ENCODE measurements around the gene BID. TPM values are rescaled to one million over a fixed set of nuclear protein-coding genes. Genes with fewer than 3 reads are reported as not detected.
"Not testable (repeated sequence)": the region's sequence is repeated elsewhere in the genome, so short reads cannot be mapped to it uniquely, and the experiment has no call there.

BID gene
- total RNA-seq, 1 donor: 44.3 TPM

DNA sequence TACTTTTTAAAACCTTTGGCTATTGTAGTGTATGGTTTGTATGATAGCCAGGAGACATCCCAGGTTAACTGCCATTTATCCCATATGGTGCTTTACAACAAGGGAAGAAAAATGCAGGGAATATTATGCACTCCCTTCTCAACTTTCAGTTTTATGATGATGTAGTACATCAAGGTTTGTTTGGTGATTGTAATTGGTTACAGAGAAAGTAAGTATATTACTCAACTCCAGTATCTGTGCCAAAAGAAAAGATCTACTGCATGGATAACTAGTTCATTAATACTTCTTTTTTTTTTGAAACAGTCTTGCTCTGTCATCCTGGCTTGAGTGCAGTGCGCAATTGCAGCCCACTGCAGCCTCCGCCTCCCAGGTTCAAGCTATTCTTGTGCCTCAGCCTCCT is 70.5 kb downstream of the BID start:
- no peak overlapping the region for H3K4me3 ChIP-seq (ENCODE audit: low read length)
- no peaks in the 10 kb centered on the region for H3K27me3 ChIP-seq (ENCODE audit: insufficient read depth, low read length)
- H3K4me1 ChIP-seq (ENCODE audit: insufficient read depth, low read length): peaks cover 37% of the 10 kb centered on the region
- no peaks in the 10 kb centered on the region for H3K9me3 ChIP-seq (ENCODE audit: low read depth, low read length)

DNA sequence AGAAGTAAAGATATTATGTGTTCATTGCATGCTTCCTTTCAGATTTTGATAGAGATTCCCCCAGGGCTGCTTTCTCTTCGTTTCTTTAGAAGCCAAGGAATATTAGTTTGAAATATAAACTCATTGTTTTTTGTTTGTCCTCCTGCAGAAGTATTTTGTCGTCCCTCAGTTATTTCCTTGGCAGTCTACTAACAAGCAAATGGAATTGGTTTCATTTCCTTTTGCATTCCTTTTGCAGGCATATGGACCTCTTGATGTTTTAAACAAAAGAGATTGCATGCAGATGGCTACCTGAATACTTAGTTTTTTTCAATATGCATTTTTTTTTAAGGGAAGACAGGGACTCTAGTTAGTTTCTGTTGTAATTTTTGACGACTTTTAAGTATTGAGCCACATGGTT is 73.5 kb downstream of the BID start:
- Histone ChIP-seq H3K9me3 (ENCODE audit: low read depth, low read length) (no peaks in the 10 kb centered on the region), H3K27me3 (ENCODE audit: insufficient read depth, low read length) (no peaks in the 10 kb centered on the region), H3K4me3 (ENCODE audit: low read length) (no peak overlapping the region), H3K4me1 (ENCODE audit: insufficient read depth, low read length) (peaks cover 31% of the 10 kb centered on the region)

DNA sequence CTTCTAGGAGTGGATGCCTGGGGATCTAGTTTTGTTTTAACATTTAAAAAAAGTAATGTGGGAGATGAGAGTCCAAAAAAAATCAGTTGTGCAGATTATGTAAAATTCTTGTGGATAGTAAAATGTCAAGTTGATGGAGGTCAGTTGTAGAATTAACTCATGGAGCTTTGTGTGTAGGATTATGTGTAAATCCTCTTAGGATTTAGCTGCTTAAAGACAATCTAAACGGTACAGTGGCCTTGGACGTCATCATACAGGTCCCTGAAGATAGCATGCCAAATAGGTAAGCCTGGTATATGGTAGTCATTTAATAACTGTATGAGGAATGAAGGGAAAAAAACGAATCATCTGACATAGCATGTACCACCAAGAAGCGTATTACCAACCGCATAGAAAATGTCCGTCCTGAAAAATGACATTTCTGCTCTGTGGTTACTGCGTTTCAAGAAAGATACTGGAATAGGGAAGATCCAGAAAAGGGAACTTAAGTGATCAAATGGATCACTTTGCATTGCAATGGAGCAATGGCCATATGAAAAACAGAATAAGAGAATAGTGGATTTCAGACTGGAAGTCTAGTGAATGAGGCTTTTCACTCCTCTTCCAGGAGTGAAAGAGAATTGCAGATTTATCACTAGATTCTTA is 74.5 kb downstream of the BID start:
- Histone ChIP-seq H3K27me3 (ENCODE audit: insufficient read depth, low read length) (no peaks in the 10 kb centered on the region), H3K4me1 (ENCODE audit: insufficient read depth, low read length) (peaks cover 30% of the 10 kb centered on the region), H3K9me3 (ENCODE audit: low read depth, low read length) (no peaks in the 10 kb centered on the region), H3K4me3 (ENCODE audit: low read length) (no peak overlapping the region)

DNA sequence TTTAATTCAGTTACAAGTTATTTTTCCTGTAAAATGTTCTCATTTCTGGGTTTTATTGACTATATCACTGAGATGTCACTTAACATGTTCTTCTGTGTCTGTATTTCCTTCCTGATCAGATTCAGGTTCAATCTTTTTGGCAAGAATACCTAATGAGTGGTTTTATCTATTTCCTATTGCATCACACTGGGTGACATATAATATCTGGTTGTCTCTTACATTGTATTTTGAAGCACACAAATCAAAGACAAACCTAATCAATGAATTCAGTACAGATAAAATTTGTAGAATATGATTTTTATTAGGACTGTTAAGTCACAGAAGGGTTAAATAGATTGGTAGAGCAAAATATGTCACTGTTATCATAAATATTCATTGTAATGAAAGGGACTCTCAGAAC is 75.3 kb downstream of the BID start:
- no peak overlapping the region for H3K4me3 ChIP-seq (ENCODE audit: low read length)
- no peaks in the 10 kb centered on the region for H3K27me3 ChIP-seq (ENCODE audit: insufficient read depth, low read length)
- no peaks in the 10 kb centered on the region for H3K9me3 ChIP-seq (ENCODE audit: low read depth, low read length)
- peaks cover 32% of the 10 kb centered on the region for H3K4me1 ChIP-seq (ENCODE audit: insufficient read depth, low read length)

DNA sequence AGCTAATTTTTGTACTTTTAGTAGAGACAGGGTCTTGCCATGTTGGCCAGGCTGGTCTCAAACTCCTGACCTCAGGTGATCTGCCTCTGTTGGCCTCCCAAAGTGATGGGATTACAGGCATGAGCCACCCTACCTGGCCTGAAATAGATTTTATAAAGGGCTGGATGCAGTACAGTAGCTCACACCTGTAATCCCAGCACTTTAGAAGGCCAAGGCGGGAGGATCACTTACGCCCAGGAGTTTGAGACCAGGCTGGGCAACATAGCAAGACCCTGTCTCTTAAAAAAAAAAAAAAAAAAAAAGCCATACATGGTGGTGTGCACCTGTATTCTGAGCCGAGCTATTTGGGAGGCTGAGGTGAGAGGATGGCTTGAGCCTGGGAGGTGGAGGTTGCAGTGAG is 76.0 kb downstream of the BID start:
- H3K9me3 ChIP-seq (ENCODE audit: low read depth, low read length); H3K4me3 ChIP-seq (ENCODE audit: low read length); H3K27me3 ChIP-seq (ENCODE audit: insufficient read depth, low read length): not testable (repeated sequence)
- H3K4me1 ChIP-seq (ENCODE audit: insufficient read depth, low read length): peaks cover 32% of the 10 kb centered on the region

DNA sequence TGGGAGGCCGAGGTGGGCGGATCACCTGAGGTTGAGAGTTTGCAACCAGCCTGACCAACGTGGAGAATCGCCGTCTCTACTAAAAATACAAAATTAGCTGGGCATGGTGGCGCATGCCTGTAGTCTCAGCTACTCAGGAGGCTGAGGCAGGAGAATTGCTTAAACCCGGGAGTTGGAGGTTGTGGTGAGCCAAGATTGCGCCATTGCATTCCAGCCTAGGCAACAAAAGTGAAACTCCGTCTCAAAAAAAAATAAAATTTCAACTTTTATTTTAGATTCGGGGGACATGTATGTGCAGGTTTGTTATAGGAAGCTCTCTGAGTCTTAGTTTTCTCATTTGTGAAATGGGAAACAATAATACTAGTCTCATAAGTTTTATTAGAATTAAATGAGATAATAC is 77.1 kb downstream of the BID start:
- H3K4me1 ChIP-seq (ENCODE audit: insufficient read depth, low read length): peaks cover 32% of the 10 kb centered on the region
- not testable (repeated sequence) for H3K4me3 ChIP-seq (ENCODE audit: low read length); H3K27me3 ChIP-seq (ENCODE audit: insufficient read depth, low read length); H3K9me3 ChIP-seq (ENCODE audit: low read depth, low read length)

DNA sequence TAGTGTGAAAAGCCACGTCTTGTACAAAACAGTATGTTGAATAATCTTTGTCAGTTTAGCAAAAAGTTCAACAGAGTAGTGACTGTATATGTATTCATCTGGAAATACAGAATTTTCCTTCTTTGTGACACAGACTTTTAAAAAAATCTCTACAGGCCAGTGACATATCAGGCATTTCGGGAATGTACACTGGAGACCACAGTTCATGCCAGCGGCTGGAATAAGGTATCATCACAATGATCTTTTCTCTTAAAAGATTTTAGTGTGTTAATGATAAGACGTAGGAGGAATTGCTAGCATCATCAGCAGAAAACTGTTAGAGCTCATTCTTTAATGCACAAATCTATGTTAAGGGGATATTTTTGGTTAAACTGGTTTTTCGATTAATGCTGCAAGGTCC is 78.3 kb downstream of the BID start:
- H3K27me3 ChIP-seq (ENCODE audit: insufficient read depth, low read length): no peaks in the 10 kb centered on the region
- H3K9me3 ChIP-seq (ENCODE audit: low read depth, low read length): no peaks in the 10 kb centered on the region
- no peak overlapping the region for H3K4me3 ChIP-seq (ENCODE audit: low read length)
- peaks cover 32% of the 10 kb centered on the region for H3K4me1 ChIP-seq (ENCODE audit: insufficient read depth, low read length)

DNA sequence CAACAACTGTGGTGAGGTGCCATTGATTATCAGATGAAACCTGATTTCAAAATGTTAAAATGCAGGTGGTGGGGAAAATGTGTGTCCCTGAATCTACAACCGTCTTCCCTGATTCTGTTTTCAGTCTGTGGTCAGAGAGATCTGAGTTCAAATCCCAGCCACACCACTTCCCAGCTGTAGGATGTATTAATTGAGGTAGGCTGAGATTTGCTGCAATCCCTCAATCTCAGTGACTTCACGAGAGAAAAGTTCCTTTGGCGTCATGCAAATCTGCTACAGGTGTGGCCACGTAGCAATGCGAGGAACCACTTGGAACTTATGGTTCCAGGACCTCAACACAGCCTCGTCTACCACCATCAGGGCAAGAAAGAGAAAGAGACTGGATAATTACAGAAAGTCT is 79.5 kb downstream of the BID start:
- Histone ChIP-seq H3K4me3 (ENCODE audit: low read length) (no peak overlapping the region), H3K4me1 (ENCODE audit: insufficient read depth, low read length) (peaks cover 26% of the 10 kb centered on the region), H3K9me3 (ENCODE audit: low read depth, low read length) (no peaks in the 10 kb centered on the region), H3K27me3 (ENCODE audit: insufficient read depth, low read length) (no peaks in the 10 kb centered on the region)

DNA sequence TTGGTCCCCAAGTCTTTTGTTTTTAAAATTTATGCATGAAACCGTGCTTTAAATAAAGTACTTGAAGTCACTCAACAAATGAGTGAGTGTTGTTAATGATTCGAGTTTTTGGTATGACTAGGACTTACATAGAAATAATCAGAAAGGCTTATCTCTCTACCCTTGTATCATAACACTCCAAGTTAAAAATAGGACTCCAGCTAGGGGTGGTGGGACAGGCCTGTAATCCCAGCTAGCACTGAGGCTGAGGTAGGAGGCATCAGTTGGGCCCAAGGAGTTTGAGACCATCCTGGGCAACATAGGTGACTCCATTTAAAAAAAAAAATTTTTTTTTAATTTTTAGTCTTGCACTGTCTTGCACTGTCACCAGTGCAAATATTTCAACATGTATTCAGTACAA is 80.1 kb downstream of the BID start:
- Histone ChIP-seq H3K4me1 (ENCODE audit: insufficient read depth, low read length) (peaks cover 28% of the 10 kb centered on the region), H3K27me3 (ENCODE audit: insufficient read depth, low read length) (no peaks in the 10 kb centered on the region), H3K4me3 (ENCODE audit: low read length) (no peak overlapping the region), H3K9me3 (ENCODE audit: low read depth, low read length) (no peaks in the 10 kb centered on the region)

DNA sequence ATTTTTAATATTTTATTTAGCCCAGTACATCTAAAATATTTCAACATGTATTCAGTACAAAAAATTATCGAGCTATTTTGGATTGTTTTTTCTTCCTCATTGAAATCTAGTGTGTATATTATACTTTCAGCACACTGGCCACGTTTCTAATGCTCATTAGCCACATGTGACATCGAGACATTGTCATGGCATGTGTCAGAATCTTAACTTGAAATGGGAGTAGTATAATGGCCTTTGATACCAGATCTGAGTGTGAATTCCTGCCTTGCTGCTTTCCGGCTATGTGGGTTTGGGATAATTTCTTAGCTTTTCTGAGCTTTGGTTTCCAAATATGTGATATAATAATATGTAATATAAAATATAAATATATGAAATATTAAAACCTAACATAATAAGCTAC is 81.4 kb downstream of the BID start:
- Histone ChIP-seq H3K27me3 (ENCODE audit: insufficient read depth, low read length) (no peaks in the 10 kb centered on the region), H3K9me3 (ENCODE audit: low read depth, low read length) (no peaks in the 10 kb centered on the region), H3K4me1 (ENCODE audit: insufficient read depth, low read length) (peaks cover 26% of the 10 kb centered on the region), H3K4me3 (ENCODE audit: low read length) (no peak overlapping the region)

DNA sequence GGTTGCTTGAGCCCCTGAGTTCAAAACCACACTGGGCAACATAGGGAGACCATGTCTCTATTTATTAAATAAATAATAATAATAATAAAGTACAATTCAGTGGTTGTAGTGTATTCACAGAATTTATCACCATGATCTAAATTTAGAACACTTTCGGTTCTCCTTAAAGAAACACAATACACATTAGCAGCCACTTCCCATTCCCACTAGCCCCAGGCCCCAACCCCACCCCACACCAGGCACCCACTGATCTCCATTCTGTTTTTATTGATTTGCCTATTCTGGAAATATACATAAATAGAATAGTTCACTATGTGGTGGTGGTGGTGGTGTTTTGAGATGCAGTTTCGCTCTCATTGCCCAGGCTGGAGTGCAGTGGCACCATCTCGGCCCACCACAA is 90.0 kb downstream of the BID start:
- Histone ChIP-seq H3K9me3 (ENCODE audit: low read depth, low read length) (no peaks in the 10 kb centered on the region), H3K4me3 (ENCODE audit: low read length) (no peak overlapping the region)

More for the DNA sequence above, 90.0 kb downstream of the BID start:
- H3K4me1 ChIP-seq (ENCODE audit: insufficient read depth, low read length): peaks cover 33% of the 10 kb centered on the region
- no peaks in the 10 kb centered on the region for H3K27me3 ChIP-seq (ENCODE audit: insufficient read depth, low read length)

Other genes starting within 250 kb of the BID start
- gene SLC25A18, start 211.0 kb downstream of the BID start, total RNA-seq: not detected
- 74.2 TPM for gene ATP6V1E1, start 145.7 kb downstream of the BID start, total RNA-seq
- gene BCL2L13, start 135.7 kb downstream of the BID start, total RNA-seq: 25.9 TPM